Spleen (tissue), 11 donors: ENCODE data around the gene FKBP9. TPM values are rescaled to one million over a fixed set of nuclear protein-coding genes. Genes with fewer than 3 reads are reported as not detected.
A peak's percentile ranks its signal among the peaks of the same experiment; 100 is the strongest.

Experiments
- DNase-seq: peaks from one replicate; pipeline ENCODE4 v3.0.0-alpha.2; 2020
- H3K27ac ChIP-seq, 8 donors: fragments of 200-600 bp; sonication (generic) in 7 of 8; 1 replicate in 4 of 8; 2 replicates in 4 of 8; pipeline versions ENCODE4 v1.5.0 to v1.8.0; 2016 to 2021; ENCODE audit warnings: inconsistent platforms in 4 of 8, mild to moderate bottlenecking in 4 of 8, moderate library complexity in 1 of 8
- H3K27me3 ChIP-seq, 7 donors: fragments of 200-600 bp; sonication (generic) in 6 of 7; replicated peaks in 1 of 7; 1 replicate in 4 of 7; 2 replicates in 3 of 7; pipeline versions ENCODE4 v1.5.0 to v1.8.0; 2016 to 2021; ENCODE audit warnings: inconsistent platforms in 3 of 7, mild to moderate bottlenecking in 1 of 7
- H3K36me3 ChIP-seq, 6 donors: fragments of 200-600 bp; sonication (generic) in 5 of 6; 1 replicate in 4 of 6; 2 replicates in 2 of 6; pipeline versions ENCODE4 v1.5.0 to v1.8.0; 2016 to 2021; ENCODE audit warnings: inconsistent platforms in 2 of 6
- H3K4me1 ChIP-seq, 6 donors: fragments of 200-600 bp; sonication (generic) in 5 of 6; 1 replicate in 3 of 6; 2 replicates in 3 of 6; pipeline versions ENCODE4 v1.5.0 to v1.8.0; 2016 to 2021; ENCODE audit warnings: inconsistent platforms in 3 of 6
- H3K4me3 ChIP-seq, 8 donors: fragments of 200-600 bp; sonication (generic) in 7 of 8; 1 replicate in 4 of 8; 2 replicates in 4 of 8; pipeline versions ENCODE4 v1.5.0 to v1.8.0; 2016 to 2021; ENCODE audit warnings: inconsistent platforms in 4 of 8, mild to moderate bottlenecking in 4 of 8, moderate library complexity in 2 of 8
- H3K9me3 ChIP-seq, 8 donors: fragments of 200-600 bp; sonication (generic) in 7 of 8; 1 replicate in 4 of 8; 2 replicates in 4 of 8; pipeline versions ENCODE4 v1.5.0 to v1.8.0; 2016 to 2021; ENCODE audit warnings: inconsistent platforms in 4 of 8
- CTCF ChIP-seq, 11 experiments: fragments of 200-600 bp in 7 of 11; fragments of 450-650 bp in 4 of 11; sonication (generic) in 4 of 11; IDR thresholded peaks in 8 of 11; conservative IDR thresholded peaks in 3 of 11; 1 replicate in 7 of 11; 2 replicates in 4 of 11; pipeline versions ENCODE4 v1.4.0 to v1.8.0; 2016 to 2021; ENCODE audit warnings: antibody characterized with exemption in 11 of 11, inconsistent platforms in 4 of 11, mild to moderate bottlenecking in 1 of 11
- POLR2A ChIP-seq, 3 donors: fragments of 450-650 bp; IDR thresholded peaks; one replicate each; pipeline ENCODE4 v1.5.1; 2017; ENCODE audit warnings: antibody characterized with exemption in 3 of 3, mild to moderate bottlenecking in 1 of 3
- POLR2AphosphoS5 ChIP-seq, 3 donors: sonication (generic); formaldehyde crosslinking; IDR thresholded peaks; one replicate each; pipeline ENCODE4 v1.5.1; 2017; ENCODE audit warnings: antibody characterized with exemption in 3 of 3
- whole genome bisulfite sequencing, 5 donors: extraction: QIAGEN DNeasy Blood & Tissue Kit in 3 of 5; methylation state at CpG; one replicate each; pipeline versions ENCODE4 v1.1.5 to v1.1.7; 2013 to 2018; 5-methylcytosine and 5-hydroxymethylcytosine counted together
- intact Hi-C: fragments of 100-400 bp; cut with DNase I; formaldehyde crosslinking; loops from one replicate; pipeline ENCODE4 v1.15.0; 2023; ENCODE audit warnings: low total_unique reads
- polyA plus RNA-seq, 3 donors: library from polyadenylated mRNA; stranded (reverse); fragments of 200-250 nt; gene quantifications; one replicate each; pipeline ENCODE4 v1.2.1, GENCODE V29; 2013
- total RNA-seq, 7 donors: library from RNA; depleted of rRNA in 3 of 7; stranded (reverse); fragments of >200 nt in 3 of 7; fragmentation: NEBNext Ultra II Directional in 4 of 7; extraction: Animal tissue kit (Norgen Biotek cat#: 25700) in 4 of 7; gene quantifications; one replicate each; pipeline versions ENCODE4 v1.1.0 to v1.2.1, GENCODE V29; 2016 to 2021
- donor health status: healthy with polysubstance abuse.
- donor health status: DM: no; HTN: no; CAD: no; lungs with moderate emphysema.
- donor health status: DM: no; HTN: no; CAD: no.
- donor health status: Bipolar disorder and iron deficiency.
- donor health status: healthy.
- donor health status: DM: no; HTN: no; CAD: no.
- donor health status: DM: yes; HTN: yes; CAD: no.

Gene FKBP9
- total and polyA plus RNA-seq, 10 donors = 3.7 to 83.1 (median 54.4) TPM

DNA sequence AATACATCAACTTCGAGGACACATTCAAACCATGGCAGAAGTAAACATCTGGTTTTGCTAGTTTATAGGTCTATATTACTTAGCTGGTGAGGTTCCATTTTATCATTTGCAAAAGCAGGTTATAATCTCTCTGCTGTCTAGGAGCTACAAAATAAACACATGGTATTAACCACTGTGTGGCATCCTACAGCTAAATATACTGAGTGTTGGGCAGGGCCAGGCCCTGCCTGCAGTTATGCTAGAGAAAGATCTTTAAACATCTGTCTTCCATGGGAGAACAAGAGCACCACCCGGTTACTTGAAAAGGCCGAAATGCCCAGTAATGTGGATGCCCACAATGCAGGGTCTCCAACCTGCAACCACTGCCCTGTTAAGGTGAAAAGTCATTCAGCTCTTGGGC lies 20.6 kb upstream of the FKBP9 start:
- intact Hi-C loops = no loop called here
- no peaks in the 10 kb centered on the region for H3K27me3 ChIP-seq
- H3K9me3 ChIP-seq = no peaks in the 10 kb centered on the region
- TF ChIP-seq CTCF (IDR thresholded peaks at IDR 0.05 in 8 of 11, conservative IDR thresholded peaks at IDR 0.05 in 3 of 11) (no peak), POLR2A (IDR thresholded peaks at IDR 0.05) (no peak), POLR2AphosphoS5 (IDR thresholded peaks at IDR 0.05) (no peak)
- no peak for DNase-seq
- H3K36me3 ChIP-seq = peaks cover 0 to 22% (median 3%) of the 10 kb centered on the region in 6 donors
- no peak overlapping the region for H3K4me3 ChIP-seq
- 83 to 92% (median 91%) methylated on average over 3 of the region's 3 CpGs for WGBS, 5 donors
- peak overlapping the region in 4 of 8 donors; percentile 19 to 49 (median 27) for H3K27ac ChIP-seq
- peaks cover 15 to 62% (median 47%) of the 10 kb centered on the region in 6 donors for H3K4me1 ChIP-seq

DNA sequence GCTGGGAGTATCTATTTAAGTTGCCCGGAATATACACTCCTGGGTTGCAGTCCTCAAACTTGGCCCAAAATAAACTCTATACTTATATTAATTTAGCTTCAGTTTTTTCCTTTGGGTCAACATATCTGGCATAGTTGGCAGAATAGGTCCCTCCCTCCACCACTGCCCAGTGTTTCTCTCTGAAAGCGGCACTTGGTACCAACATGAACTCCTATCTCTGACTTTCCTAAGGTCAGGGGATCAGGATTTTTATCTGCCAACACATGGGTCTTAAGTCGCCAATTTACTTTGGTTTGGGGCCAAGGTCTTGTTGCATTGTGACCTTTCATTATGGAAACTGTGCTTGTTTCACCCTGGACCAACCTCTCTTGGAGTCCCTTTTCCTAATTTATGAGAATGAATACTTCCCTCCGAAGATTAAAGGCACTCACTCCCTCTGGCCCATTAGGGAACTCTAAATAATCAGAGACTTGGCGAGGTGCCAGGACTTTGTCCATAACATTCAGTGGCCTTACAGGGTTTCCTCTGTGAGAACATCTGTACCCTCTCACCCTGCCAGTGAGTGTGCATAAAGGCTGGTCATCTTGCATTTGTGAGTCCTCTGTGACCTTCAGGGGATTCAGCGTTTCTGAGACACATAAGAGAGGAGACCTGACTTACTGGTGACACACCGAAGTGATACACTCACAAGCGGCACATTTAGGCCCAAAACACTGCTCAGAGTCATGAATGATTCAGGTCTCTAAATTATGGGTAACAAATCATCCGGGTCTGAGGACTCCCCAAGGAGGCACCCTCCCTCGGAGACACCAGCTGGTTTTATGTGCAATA lies 19.7 kb upstream of the FKBP9 start:
- DNase-seq = no peak
- Histone ChIP-seq H3K4me3 (no peak overlapping the region), H3K36me3 (peaks cover 0 to 13% (median 0%) of the 10 kb centered on the region in 6 donors), H3K9me3 (no peaks in the 10 kb centered on the region), H3K4me1 (peaks cover 15 to 67% (median 52%) of the 10 kb centered on the region in 6 donors), H3K27me3 (peaks cover 0 to 2% (median 0%) of the 10 kb centered on the region in 7 donors), H3K27ac (peak overlapping the region in 5 of 8 donors; percentile 19 to 49 (median 28))
- TF ChIP-seq POLR2A (IDR thresholded peaks at IDR 0.05) (no peak), POLR2AphosphoS5 (IDR thresholded peaks at IDR 0.05) (no peak), CTCF (IDR thresholded peaks at IDR 0.05 in 8 of 11, conservative IDR thresholded peaks at IDR 0.05 in 3 of 11) (no peak)
- intact Hi-C loops = no loop called here
- 64 to 77% (median 70%) methylated on average over 10 of the region's 10 CpGs for WGBS, 5 donors

DNA sequence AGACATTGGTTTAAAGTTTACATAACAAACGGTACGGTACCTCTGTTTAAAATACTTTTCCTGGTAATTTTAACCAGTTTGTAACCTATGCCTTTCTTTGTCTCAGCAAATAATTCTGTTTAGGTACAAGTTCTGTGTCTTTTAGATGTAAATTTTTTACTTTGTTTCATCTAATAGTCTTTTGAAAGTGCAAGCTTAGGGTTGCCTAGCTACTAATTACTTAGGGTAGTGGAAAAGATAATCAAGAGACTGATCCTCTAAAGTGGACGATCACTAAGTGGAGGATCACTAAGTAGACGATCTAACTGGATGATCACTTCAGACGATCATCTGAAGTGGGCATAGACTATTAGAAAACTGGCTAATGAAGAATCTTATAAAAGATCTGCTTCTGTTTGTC lies 16.1 kb upstream of the FKBP9 start:
- peaks cover 0 to 4% (median 0%) of the 10 kb centered on the region in 8 donors for H3K9me3 ChIP-seq
- peak overlapping the region in 6 of 8 donors; percentile 84 to 95 (median 92) for H3K27ac ChIP-seq
- peak overlapping the region in 7 of 8 donors; percentile 53 to 88 (median 72) for H3K4me3 ChIP-seq
- H3K4me1 ChIP-seq = peaks cover 15 to 66% (median 53%) of the 10 kb centered on the region in 6 donors
- peaks cover 0 to 5% (median 0%) of the 10 kb centered on the region in 7 donors for H3K27me3 ChIP-seq
- H3K36me3 ChIP-seq = no peaks in the 10 kb centered on the region
- TF ChIP-seq CTCF (IDR thresholded peaks at IDR 0.05 in 8 of 11, conservative IDR thresholded peaks at IDR 0.05 in 3 of 11) (no peak), POLR2A (IDR thresholded peaks at IDR 0.05) (no peak), POLR2AphosphoS5 (IDR thresholded peaks at IDR 0.05) (no peak)
- intact Hi-C loops = loop anchor here (5.0 kb wide), 1 partner anchor 94 kb away; no protein-coding TSS in a partner anchor
- DNase-seq = no peak
- 44 to 76% (median 62%) methylated on average over 5 of the region's 5 CpGs for WGBS, 5 donors
